Thyroid gland (tissue), 4 donors: Measurements from ENCODE around the gene GTPBP2. TPM values are rescaled to one million over a fixed set of nuclear protein-coding genes. Genes with fewer than 3 reads are reported as not detected.

Source experiments
- DNase-seq, 2 donors: peaks; one replicate each; pipeline ENCODE4 v3.0.0-alpha.2; 2019
- H3K27ac ChIP-seq, 3 donors: fragments of 200-600 bp; sonication (generic); 1 replicate in 2 of 3; 2 replicates in 1 of 3; pipeline ENCODE4 v1.5.1; 2016 to 2019; ENCODE audit warnings: mild to moderate bottlenecking in 1 of 3, moderate library complexity in 1 of 3
- H3K27me3 ChIP-seq: fragments of 200-600 bp; sonication (generic); one replicate; pipeline ENCODE4 v1.5.1; 2019
- H3K36me3 ChIP-seq, 2 donors: fragments of 200-600 bp; sonication (generic); one replicate each; pipeline ENCODE4 v1.5.1; 2016 to 2019
- H3K4me1 ChIP-seq, 2 donors: fragments of 200-600 bp; sonication (generic); one replicate each; pipeline ENCODE4 v1.5.1; 2017 to 2019
- H3K4me3 ChIP-seq, 3 donors: fragments of 200-600 bp; sonication (generic); replicated peaks in 1 of 3; 1 replicate in 2 of 3; 2 replicates in 1 of 3; pipeline ENCODE4 v1.5.1; 2016; ENCODE audit warnings: mild to moderate bottlenecking in 1 of 3
- H3K9me3 ChIP-seq: fragments of 200-600 bp; sonication (generic); one replicate; pipeline ENCODE4 v1.5.1; 2017
- POLR2A ChIP-seq, 2 donors: fragments of 450-650 bp; IDR thresholded peaks; one replicate each; pipeline ENCODE4 v1.6.1; 2017; ENCODE audit warnings: antibody characterized with exemption in 2 of 2, mild to moderate bottlenecking in 2 of 2, moderate library complexity in 1 of 2
- WGBS, 2 donors: methylation state at CpG; one replicate each; pipeline ENCODE4 v1.1.5; 2017; 5-methylcytosine and 5-hydroxymethylcytosine counted together
- intact Hi-C: fragments of 100-400 bp; cut with DNase I; formaldehyde crosslinking; loops from one replicate; pipeline ENCODE4 v1.15.1; 2023
- total RNA-seq, 4 donors: library from RNA; depleted of rRNA; stranded (reverse); fragments of >200 nt; gene quantifications; one replicate each; pipeline ENCODE4 v1.2.3, GENCODE V29; 2016
- TF ChIP-seq, protein P1 (sequence below), 6 experiments: fragments of 200-600 bp in 3 of 6; fragments of 450-650 bp in 3 of 6; sonication (generic) in 3 of 6; IDR thresholded peaks; one replicate each; pipeline ENCODE4 v1.5.1; 2016 to 2019; ENCODE audit warnings: antibody characterized with exemption in 6 of 6, mild to moderate bottlenecking in 2 of 6, inconsistent platforms in 1 of 6, moderate library complexity in 1 of 6

GTPBP2 gene
- total RNA-seq, 4 donors from 2014 or later = 50.2 to 65.8 (median 58.1) TPM

DNA sequence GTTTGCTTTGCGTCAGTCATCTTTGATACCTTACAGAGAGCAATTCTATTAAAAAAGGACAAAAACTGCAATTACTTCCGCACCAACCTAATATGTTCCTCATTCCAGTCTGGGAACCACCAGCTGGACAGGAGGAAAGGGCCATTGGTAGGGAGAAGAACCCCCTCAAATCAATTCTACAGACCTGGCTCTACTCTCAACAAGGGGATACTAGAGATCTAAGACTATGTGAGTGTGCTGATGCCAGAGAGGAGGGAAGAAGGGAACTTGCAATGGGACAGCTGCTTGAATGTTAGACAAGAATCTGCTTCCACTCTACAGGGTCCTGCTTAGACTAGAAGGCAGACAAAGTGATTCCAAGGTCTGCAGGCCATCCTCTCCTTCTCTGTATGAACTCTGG lies 45.2 kb upstream of the GTPBP2 start:
- intact Hi-C loops = no loop called here
- Histone ChIP-seq H3K36me3 (peaks cover 41 to 60% of the 10 kb centered on the region in 2 donors), H3K4me3 (no peak overlapping the region), H3K27me3 (no peaks in the 10 kb centered on the region), H3K9me3 (no peaks in the 10 kb centered on the region), H3K27ac (no peak overlapping the region), H3K4me1 (peaks cover 3 to 9% of the 10 kb centered on the region in 2 donors)
- no peak for TF ChIP-seq POLR2A (IDR thresholded peaks at IDR 0.05)
- TF ChIP-seq, protein P1, sequence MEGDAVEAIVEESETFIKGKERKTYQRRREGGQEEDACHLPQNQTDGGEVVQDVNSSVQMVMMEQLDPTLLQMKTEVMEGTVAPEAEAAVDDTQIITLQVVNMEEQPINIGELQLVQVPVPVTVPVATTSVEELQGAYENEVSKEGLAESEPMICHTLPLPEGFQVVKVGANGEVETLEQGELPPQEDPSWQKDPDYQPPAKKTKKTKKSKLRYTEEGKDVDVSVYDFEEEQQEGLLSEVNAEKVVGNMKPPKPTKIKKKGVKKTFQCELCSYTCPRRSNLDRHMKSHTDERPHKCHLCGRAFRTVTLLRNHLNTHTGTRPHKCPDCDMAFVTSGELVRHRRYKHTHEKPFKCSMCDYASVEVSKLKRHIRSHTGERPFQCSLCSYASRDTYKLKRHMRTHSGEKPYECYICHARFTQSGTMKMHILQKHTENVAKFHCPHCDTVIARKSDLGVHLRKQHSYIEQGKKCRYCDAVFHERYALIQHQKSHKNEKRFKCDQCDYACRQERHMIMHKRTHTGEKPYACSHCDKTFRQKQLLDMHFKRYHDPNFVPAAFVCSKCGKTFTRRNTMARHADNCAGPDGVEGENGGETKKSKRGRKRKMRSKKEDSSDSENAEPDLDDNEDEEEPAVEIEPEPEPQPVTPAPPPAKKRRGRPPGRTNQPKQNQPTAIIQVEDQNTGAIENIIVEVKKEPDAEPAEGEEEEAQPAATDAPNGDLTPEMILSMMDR (IDR thresholded peaks at IDR 0.05) = no peak
- DNase-seq = no peak
- 97 to 98% methylated on average over 2 of the region's 2 CpGs for WGBS, 2 donors

- intact Hi-C loops = no loop called here
- 87 to 94% methylated on average over 10 to 15 of the region's 15 CpGs for WGBS, 2 donors
Measured at GRCh38 chr6:43673444-43674084, 44.5 kb upstream of the GTPBP2 start.

DNA sequence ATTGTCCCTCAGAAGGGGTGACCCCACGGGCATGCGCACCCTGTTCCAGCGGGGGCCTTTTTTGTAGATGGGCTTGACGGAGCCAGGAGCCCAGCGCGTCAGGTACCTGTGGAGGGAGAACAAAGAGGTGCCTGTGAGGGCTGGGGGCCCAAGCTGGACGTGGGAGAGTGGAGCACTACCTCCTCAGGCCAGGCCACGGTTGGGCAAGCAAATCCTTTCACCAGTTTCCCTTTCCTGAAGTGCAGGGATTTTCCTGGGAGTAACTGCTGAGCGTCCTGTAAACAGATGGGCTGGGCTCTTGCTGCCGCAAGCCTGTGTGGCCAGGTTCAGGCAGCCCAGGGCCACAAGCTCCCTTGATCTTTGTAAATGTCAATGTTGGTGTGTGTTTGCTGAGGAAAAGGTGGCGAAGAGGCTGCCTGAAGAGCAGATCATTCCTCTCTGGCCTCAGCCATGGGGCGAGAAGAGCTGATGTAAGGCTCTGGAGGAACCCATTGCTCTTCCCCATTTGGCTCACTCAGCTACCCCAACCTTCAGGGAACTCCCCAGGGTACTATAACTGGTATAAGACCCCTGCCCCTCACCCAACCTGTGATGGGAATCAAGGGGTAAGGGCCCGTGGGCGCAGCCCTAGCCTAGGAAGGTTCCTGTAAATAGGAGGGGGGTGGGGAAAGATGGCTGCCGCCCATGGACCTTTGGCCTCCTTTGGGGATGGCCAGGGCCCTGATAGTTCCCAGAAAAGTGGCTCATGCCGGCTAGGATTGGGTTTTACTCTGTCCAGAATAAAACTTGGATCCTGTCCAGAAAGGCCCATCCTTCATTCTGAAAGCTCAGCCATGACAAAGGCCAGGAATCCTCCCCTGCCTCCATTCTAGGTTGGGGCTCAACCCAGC lies 43.0 kb upstream of the GTPBP2 start:
- H3K36me3 ChIP-seq = peaks cover 30 to 45% of the 10 kb centered on the region in 2 donors
- no peak for DNase-seq
- intact Hi-C loops = no loop called here
- 84 to 85% methylated on average over 6 to 9 of the region's 16 CpGs for WGBS, 2 donors
- H3K27me3 ChIP-seq = no peaks in the 10 kb centered on the region
- H3K27ac ChIP-seq = no peak overlapping the region
- H3K4me3 ChIP-seq = no peak overlapping the region
- TF ChIP-seq POLR2A (IDR thresholded peaks at IDR 0.05) = no peak
- TF ChIP-seq, protein P1 (IDR thresholded peaks at IDR 0.05) = no peak
- no peaks in the 10 kb centered on the region for H3K9me3 ChIP-seq
- H3K4me1 ChIP-seq = peaks cover 24 to 32% of the 10 kb centered on the region in 2 donors

More at GRCh38 chr6:43673444-43674084, 44.5 kb upstream of the GTPBP2 start:
- Histone ChIP-seq H3K27ac (no peak overlapping the region), H3K9me3 (no peaks in the 10 kb centered on the region), H3K36me3 (peaks cover 41 to 60% of the 10 kb centered on the region in 2 donors), H3K27me3 (no peaks in the 10 kb centered on the region), H3K4me1 (peaks cover 10 to 17% of the 10 kb centered on the region in 2 donors), H3K4me3 (no peak overlapping the region)
- TF ChIP-seq, protein P1 (IDR thresholded peaks at IDR 0.05) = no peak
- no peak for TF ChIP-seq POLR2A (IDR thresholded peaks at IDR 0.05)
- no peak for DNase-seq

GRCh38 chr6:43671011-43671800 lies 42.1 kb upstream of the GTPBP2 start:
- intact Hi-C loops = no loop called here
- no peaks in the 10 kb centered on the region for H3K9me3 ChIP-seq
- TF ChIP-seq POLR2A (IDR thresholded peaks at IDR 0.05) = no peak
- TF ChIP-seq, protein P1 (IDR thresholded peaks at IDR 0.05) = no peak
- H3K4me3 ChIP-seq = no peak overlapping the region
- H3K27me3 ChIP-seq = no peaks in the 10 kb centered on the region
- H3K4me1 ChIP-seq = peaks cover 25 to 34% of the 10 kb centered on the region in 2 donors
- DNase-seq = no peak
- WGBS, 2 donors = 94 to 97% methylated on average over 7 to 8 of the region's 8 CpGs
- peak overlapping the region in 1 of 3 donors; percentile 65 for H3K27ac ChIP-seq
- peaks cover 23 to 38% of the 10 kb centered on the region in 2 donors for H3K36me3 ChIP-seq
